ENCODE measurements around the gene SLC25A34. TPM values are rescaled to one million over a fixed set of nuclear protein-coding genes. Genes with fewer than 3 reads are reported as not detected.

The SLC25A34 gene
- polyA plus RNA-seq, 1 experiment = 0.46 TPM

- POLR2A ChIA-PET = no interaction called here
- Histone ChIP-seq H3K27me3 (ENCODE audit: control insufficient read depth, insufficient read depth, low read length) (no peaks in the 10 kb centered on the region), H3K4me3 (ENCODE audit: low read depth, low read length) (no peak overlapping the region), H3K9me3 (ENCODE audit: control insufficient read depth, insufficient read depth, low read length) (no peaks in the 10 kb centered on the region; the same call in 1 of the 2 replicates), H3K27ac (ENCODE audit: low read depth, low read length) (no peak overlapping the region)
- CTCF ChIA-PET = interaction anchor here (0.6 kb wide), 1 partner anchor 127 kb away, joined by 3 read pairs; no protein-coding TSS in a partner anchor
- no peak for DNase-seq (ENCODE audit: low read depth, low spot score)
- no peak for TF ChIP-seq CTCF (IDR thresholded peaks at IDR 0.05; ENCODE audit: low read depth, low read length)
Observed at GRCh38 chr1:15722411-15722810, 13.6 kb upstream of the SLC25A34 start.

- DNase-seq (ENCODE audit: low read depth, low spot score) = no peak
- Histone ChIP-seq H3K9me3 (ENCODE audit: control insufficient read depth, insufficient read depth, low read length) (no peaks in the 10 kb centered on the region; the same call in 1 of the 2 replicates), H3K27ac (ENCODE audit: low read depth, low read length) (no peak overlapping the region), H3K4me3 (ENCODE audit: low read depth, low read length) (no peak overlapping the region), H3K27me3 (ENCODE audit: control insufficient read depth, insufficient read depth, low read length) (no peaks in the 10 kb centered on the region)
- POLR2A ChIA-PET = interaction anchor here (0.8 kb wide), 1 partner anchor 43 kb away, joined by 4 read pairs; no protein-coding TSS in a partner anchor
- TF ChIP-seq CTCF (IDR thresholded peaks at IDR 0.05; ENCODE audit: low read depth, low read length) = no peak
- CTCF ChIA-PET = interaction anchor here (0.6 kb wide), 2 partner anchors 40 to 128 kb away, joined by 3 read pairs; no protein-coding TSS in a partner anchor
Observed at GRCh38 chr1:15722836-15723532, 13.1 kb upstream of the SLC25A34 start.

GRCh38 chr1:15723631-15724246 is 12.3 kb upstream of the SLC25A34 start:
- Histone ChIP-seq H3K4me3 (ENCODE audit: low read depth, low read length) (no peak overlapping the region), H3K9me3 (ENCODE audit: control insufficient read depth, insufficient read depth, low read length) (no peaks in the 10 kb centered on the region; the same call in 1 of the 2 replicates), H3K27me3 (ENCODE audit: control insufficient read depth, insufficient read depth, low read length) (no peaks in the 10 kb centered on the region), H3K27ac (ENCODE audit: low read depth, low read length) (no peak overlapping the region)
- no peak for TF ChIP-seq CTCF (IDR thresholded peaks at IDR 0.05; ENCODE audit: low read depth, low read length)
- CTCF ChIA-PET = interaction anchor here (0.6 kb wide), 1 partner anchor 21 kb away, joined by 11 read pairs; no protein-coding TSS in a partner anchor
- DNase-seq (ENCODE audit: low read depth, low spot score) = no peak
- POLR2A ChIA-PET = interaction anchor here (0.8 kb wide), 1 partner anchor 44 kb away, joined by 4 read pairs; no protein-coding TSS in a partner anchor

- no peak for DNase-seq (ENCODE audit: low read depth, low spot score)
- no peak for TF ChIP-seq CTCF (IDR thresholded peaks at IDR 0.05; ENCODE audit: low read depth, low read length)
- H3K27ac ChIP-seq (ENCODE audit: low read depth, low read length) = no peak overlapping the region
- H3K9me3 ChIP-seq (ENCODE audit: control insufficient read depth, insufficient read depth, low read length) = no peaks in the 10 kb centered on the region; the same call in 1 of the 2 replicates
- ChIA-PET CTCF (interaction anchor here (0.6 kb wide), 1 partner anchor 131 kb away, joined by 4 read pairs; no protein-coding TSS in a partner anchor), POLR2A (no interaction called here)
- H3K4me3 ChIP-seq (ENCODE audit: low read depth, low read length) = no peak overlapping the region
- H3K27me3 ChIP-seq (ENCODE audit: control insufficient read depth, insufficient read depth, low read length) = no peaks in the 10 kb centered on the region
Observed at GRCh38 chr1:15724949-15725880, 10.8 kb upstream of the SLC25A34 start.

Data from AG04450 (cell line).